Astrocyte (in vitro differentiated cells and primary cell): ENCODE results near the gene CAMK1G.

Experiments
- EZH2 ChIP-seq: IDR thresholded peaks from 2 replicates; pipeline ENCODE4 v1.6.1; 2012; ENCODE audit warnings: mild to moderate bottlenecking, low read length, inconsistent platforms; ENCODE audit not compliant: insufficient read depth
- TF ChIP-seq, protein P1 (sequence below): IDR thresholded peaks from 2 replicates; pipeline ENCODE4 v1.5.1; 2011; ENCODE audit warnings: low read depth, mild to moderate bottlenecking, inconsistent platforms, low read length, moderate library complexity; ENCODE audit not compliant: insufficient read depth

DNA sequence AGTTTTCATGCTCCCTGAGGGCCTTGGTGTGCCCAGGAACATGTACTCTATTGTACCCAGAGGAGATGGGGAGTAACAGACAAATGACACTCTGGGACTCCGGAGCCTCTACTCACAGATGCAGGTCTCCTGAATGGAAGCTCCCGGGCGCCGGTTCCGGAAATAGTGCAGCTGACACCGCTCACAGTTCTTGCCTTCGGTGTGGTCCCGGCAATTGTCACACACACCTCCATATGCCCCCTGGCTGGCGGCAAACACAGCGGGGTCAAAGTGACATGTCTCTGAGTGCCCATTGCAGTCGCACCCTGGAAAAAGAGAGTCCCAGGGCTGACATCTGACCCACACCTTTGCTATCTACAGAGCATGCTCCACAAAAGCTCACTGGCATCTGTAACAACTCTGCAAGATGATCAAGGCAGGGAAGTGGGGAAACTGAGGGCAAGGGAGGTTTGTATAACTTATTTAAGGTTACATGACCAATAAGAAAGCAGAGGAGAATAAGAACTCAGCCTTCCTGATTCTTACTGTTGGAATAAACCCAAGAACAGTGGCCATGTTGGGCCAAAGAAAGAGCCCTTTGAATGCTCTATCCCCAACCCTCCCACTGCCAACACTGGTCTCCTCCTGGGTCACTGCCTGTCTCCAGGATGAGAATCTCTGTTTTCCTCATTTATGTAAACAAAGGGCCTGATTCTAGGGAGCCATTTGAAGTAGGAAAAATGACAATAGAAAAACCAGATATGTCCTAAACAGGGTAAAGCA lies 46.3 kb downstream of the CAMK1G start:
- no peak for TF ChIP-seq EZH2
- TF ChIP-seq, protein P1, sequence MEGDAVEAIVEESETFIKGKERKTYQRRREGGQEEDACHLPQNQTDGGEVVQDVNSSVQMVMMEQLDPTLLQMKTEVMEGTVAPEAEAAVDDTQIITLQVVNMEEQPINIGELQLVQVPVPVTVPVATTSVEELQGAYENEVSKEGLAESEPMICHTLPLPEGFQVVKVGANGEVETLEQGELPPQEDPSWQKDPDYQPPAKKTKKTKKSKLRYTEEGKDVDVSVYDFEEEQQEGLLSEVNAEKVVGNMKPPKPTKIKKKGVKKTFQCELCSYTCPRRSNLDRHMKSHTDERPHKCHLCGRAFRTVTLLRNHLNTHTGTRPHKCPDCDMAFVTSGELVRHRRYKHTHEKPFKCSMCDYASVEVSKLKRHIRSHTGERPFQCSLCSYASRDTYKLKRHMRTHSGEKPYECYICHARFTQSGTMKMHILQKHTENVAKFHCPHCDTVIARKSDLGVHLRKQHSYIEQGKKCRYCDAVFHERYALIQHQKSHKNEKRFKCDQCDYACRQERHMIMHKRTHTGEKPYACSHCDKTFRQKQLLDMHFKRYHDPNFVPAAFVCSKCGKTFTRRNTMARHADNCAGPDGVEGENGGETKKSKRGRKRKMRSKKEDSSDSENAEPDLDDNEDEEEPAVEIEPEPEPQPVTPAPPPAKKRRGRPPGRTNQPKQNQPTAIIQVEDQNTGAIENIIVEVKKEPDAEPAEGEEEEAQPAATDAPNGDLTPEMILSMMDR, result no peak
